Liver (tissue), 9 donors: ENCODE data around the gene NOP16. TPM values are rescaled to one million over a fixed set of nuclear protein-coding genes. Genes with fewer than 3 reads are reported as not detected.

Experiments
- DNase-seq: peaks from one replicate; pipeline ENCODE4 v3.0.0-alpha.2; 2017; ENCODE audit warnings: low spot score
- H3K27ac ChIP-seq, 2 donors: one replicate each; pipeline ENCODE4 v1.7.0; 2013; ENCODE audit warnings: inconsistent platforms in 2 of 2, low read length in 2 of 2, control low read depth in 1 of 2, low read depth in 1 of 2, mild to moderate bottlenecking in 1 of 2
- H3K27me3 ChIP-seq, 4 donors: one replicate each; pipeline versions ENCODE4 v1.6.1 to v1.7.0; 2013; ENCODE audit warnings: low read length in 3 of 4, inconsistent platforms in 1 of 4, mild to moderate bottlenecking in 1 of 4, moderate library complexity in 1 of 4; ENCODE audit not compliant: control insufficient read depth in 4 of 4, insufficient read depth in 4 of 4
- H3K36me3 ChIP-seq, 4 donors: one replicate each; pipeline versions ENCODE4 v1.6.1 to v1.7.0; 2013; ENCODE audit warnings: low read length in 3 of 4, mild to moderate bottlenecking in 3 of 4, low read depth in 1 of 4, moderate library complexity in 1 of 4; ENCODE audit not compliant: control insufficient read depth in 4 of 4, insufficient read depth in 3 of 4
- H3K4me1 ChIP-seq, 4 donors: one replicate each; pipeline versions ENCODE4 v1.6.1 to v1.7.0; 2013; ENCODE audit warnings: low read length in 3 of 4, mild to moderate bottlenecking in 3 of 4, moderate library complexity in 1 of 4; ENCODE audit not compliant: control insufficient read depth in 4 of 4, insufficient read depth in 4 of 4
- H3K4me3 ChIP-seq, 3 donors: one replicate each; pipeline versions ENCODE4 v1.6.1 to v1.7.0; 2013; ENCODE audit warnings: low read length in 3 of 3, control low read depth in 1 of 3, low read depth in 1 of 3, mild to moderate bottlenecking in 1 of 3
- H3K9ac ChIP-seq, 2 donors: one replicate each; pipeline ENCODE4 v1.7.0; 2013; ENCODE audit warnings: low read length in 2 of 2, mild to moderate bottlenecking in 2 of 2, moderate library complexity in 2 of 2, control low read depth in 1 of 2, low read depth in 1 of 2
- H3K9me3 ChIP-seq, 4 donors: one replicate each; pipeline versions ENCODE4 v1.6.1 to v1.7.0; 2013; ENCODE audit warnings: low read length in 3 of 4; ENCODE audit not compliant: control insufficient read depth in 4 of 4
- EGR1 ChIP-seq, 2 donors: IDR thresholded peaks; 2 replicates each; pipeline ENCODE4 v1.6.1; 2016 to 2018; ENCODE audit warnings: antibody characterized with exemption in 2 of 2, low read depth in 2 of 2
- FOXA1 ChIP-seq: IDR thresholded peaks from 2 replicates; pipeline ENCODE4 v1.6.1; 2016; ENCODE audit warnings: antibody characterized with exemption
- FOXA2 ChIP-seq: IDR thresholded peaks from 2 replicates; pipeline ENCODE4 v1.6.1; 2016; ENCODE audit warnings: antibody characterized with exemption
- GABPA ChIP-seq, 2 donors: IDR thresholded peaks in 1 of 2; conservative IDR thresholded peaks in 1 of 2; 2 replicates each; pipeline ENCODE4 v1.6.1; 2016; ENCODE audit warnings: antibody characterized with exemption in 2 of 2, mild to moderate bottlenecking in 1 of 2, moderate library complexity in 1 of 2
- HNF4A ChIP-seq, 2 donors: conservative IDR thresholded peaks; 2 replicates each; pipeline ENCODE4 v1.6.1; 2016; ENCODE audit warnings: antibody characterized with exemption in 2 of 2, mild to moderate bottlenecking in 2 of 2
- HNF4G ChIP-seq: IDR thresholded peaks from 2 replicates; pipeline ENCODE4 v1.6.1; 2016; ENCODE audit warnings: antibody characterized with exemption
- JUND ChIP-seq, 2 donors: IDR thresholded peaks; 2 replicates each; pipeline ENCODE4 v1.6.1; 2016; ENCODE audit warnings: antibody characterized with exemption in 2 of 2
- NR2F2 ChIP-seq: IDR thresholded peaks from 2 replicates; pipeline ENCODE4 v1.6.1; 2016; ENCODE audit warnings: antibody characterized with exemption
- RAD21 ChIP-seq, 2 donors: IDR thresholded peaks; 2 replicates each; pipeline ENCODE4 v1.6.1; 2016; ENCODE audit warnings: antibody characterized with exemption in 2 of 2, mild to moderate bottlenecking in 2 of 2
- RXRA ChIP-seq, 2 donors: IDR thresholded peaks; 2 replicates each; pipeline ENCODE4 v1.6.1; 2017 to 2018; ENCODE audit warnings: antibody characterized with exemption in 2 of 2, mild to moderate bottlenecking in 1 of 2
- SP1 ChIP-seq: IDR thresholded peaks from 2 replicates; pipeline ENCODE4 v1.6.1; 2018; ENCODE audit warnings: antibody characterized with exemption, mild to moderate bottlenecking
- TAF1 ChIP-seq: conservative IDR thresholded peaks from 2 replicates; pipeline ENCODE4 v1.6.1; 2016; ENCODE audit warnings: antibody characterized with exemption, mild to moderate bottlenecking
- YY1 ChIP-seq: IDR thresholded peaks from 2 replicates; pipeline ENCODE4 v1.6.1; 2016; ENCODE audit warnings: antibody characterized with exemption, mild to moderate bottlenecking
- WGBS: extraction: QIAGEN DNeasy Blood & Tissue Kit; methylation state at CpG from one replicate; pipeline ENCODE4 v1.1.7; 2013; 5-methylcytosine and 5-hydroxymethylcytosine counted together
- polyA plus RNA-seq, 2 donors: library from polyadenylated mRNA; stranded (reverse) in 1 of 2; unstranded in 1 of 2; fragments of 200-250 nt in 1 of 2; fragments of >200 nt in 1 of 2; fragmentation: Nextera tagmentation in 1 of 2; extraction: Ambion mirVana in 1 of 2; gene quantifications; one replicate each; pipeline versions ENCODE4 v1.2.1 to v1.2.3, GENCODE V29; 2013 to 2015
- total RNA-seq, 2 donors: library from RNA; depleted of rRNA; stranded (reverse); fragments of >200 nt; gene quantifications; one replicate each; pipeline ENCODE4 v1.2.3, GENCODE V29; 2014
- TF ChIP-seq, protein P1 (sequence below): IDR thresholded peaks from 2 replicates; pipeline ENCODE4 v1.6.1; 2016; ENCODE audit warnings: antibody characterized with exemption
- TF ChIP-seq, protein P2 (sequence below): IDR thresholded peaks from 2 replicates; pipeline ENCODE4 v1.6.1; 2016; ENCODE audit warnings: antibody characterized with exemption, mild to moderate bottlenecking
- TF ChIP-seq, protein P3 (sequence below): IDR thresholded peaks from 2 replicates; pipeline ENCODE4 v1.6.1; 2016; ENCODE audit warnings: antibody characterized with exemption
- TF ChIP-seq, protein P4 (sequence below): fragments of 150-350 bp; IDR thresholded peaks from 2 replicates; pipeline ENCODE4 v1.5.1; 2017; ENCODE audit warnings: improper control_type of control experiment, low read depth, low read length; ENCODE audit not compliant: missing input control
- TF ChIP-seq, protein P5 (sequence below): IDR thresholded peaks from 2 replicates; pipeline ENCODE4 v1.6.1; 2016; ENCODE audit warnings: antibody characterized with exemption
- donor health status: healthy.
- donor health status: healthy.
- donor health status: healthy.
- donor health status: healthy.
- donor health status: healthy.

Gene NOP16, protein sequence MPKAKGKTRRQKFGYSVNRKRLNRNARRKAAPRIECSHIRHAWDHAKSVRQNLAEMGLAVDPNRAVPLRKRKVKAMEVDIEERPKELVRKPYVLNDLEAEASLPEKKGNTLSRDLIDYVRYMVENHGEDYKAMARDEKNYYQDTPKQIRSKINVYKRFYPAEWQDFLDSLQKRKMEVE
- total RNA-seq, result 10 to 100 TPM in 1 of 2 donors, 1 to 10 TPM in 1; 6.1 to 11.1 TPM
- polyA plus RNA-seq, result 10 to 100 TPM; 23.3 to 41.2 TPM

DNA sequence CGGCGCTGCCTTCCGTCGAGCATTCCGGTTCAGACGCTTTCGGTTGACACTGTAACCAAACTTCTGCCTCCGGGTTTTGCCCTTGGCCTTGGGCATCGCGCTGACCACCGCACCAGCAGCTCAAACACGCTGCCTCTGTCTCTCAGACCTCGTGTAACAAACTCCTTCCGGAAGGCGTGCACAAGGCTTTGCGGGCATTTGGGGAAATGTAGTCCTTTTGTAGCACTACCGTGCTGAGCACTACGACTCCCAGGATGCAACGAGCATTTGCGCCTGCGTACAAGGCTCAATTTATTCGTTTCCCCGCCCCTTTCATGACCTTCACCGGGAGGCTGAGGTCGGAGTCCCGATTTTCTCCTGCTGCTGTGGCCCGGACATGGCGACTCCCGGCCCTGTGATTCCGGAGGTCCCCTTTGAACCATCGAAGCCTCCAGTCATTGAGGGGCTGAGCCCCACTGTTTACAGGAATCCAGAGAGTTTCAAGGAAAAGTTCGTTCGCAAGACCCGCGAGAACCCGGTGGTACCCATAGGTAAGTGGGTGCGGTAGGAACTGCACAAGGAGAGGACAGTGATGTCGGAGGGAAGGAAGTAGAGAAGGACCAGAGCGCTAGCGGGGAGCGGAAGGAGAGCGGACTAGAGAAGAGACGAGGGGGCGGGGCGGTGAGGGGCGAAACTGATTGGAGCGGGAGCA lies at the start of gene NOP16, which contains the start of gene HIGD2A:
Gene NOP16, minus strand, starts transcription at position 155 of the 691 bp plus-strand sequence. Its CDS starts 59 bp downstream, at position 96.
Gene HIGD2A, plus strand, starts transcription at position 308 of the 691 bp plus-strand sequence. Its CDS starts 69 bp downstream, at position 377.
- peaks cover 3 to 32% (median 17%) of the 10 kb centered on the region in 4 donors for H3K36me3 ChIP-seq
- peak within 1 kb of the TSS; percentile 89 to 90 for H3K9ac ChIP-seq
- WGBS, result under 1% methylated on average over 47 of the region's 47 CpGs
- peak within 1 kb of the TSS; percentile 90 to 94 for H3K27ac ChIP-seq
- DNase-seq, result peak; percentile 98
- no peaks in the 10 kb centered on the region for H3K27me3 ChIP-seq
- peak within 1 kb of the TSS; percentile 73 to 100 (median 88) for H3K4me3 ChIP-seq
- TF ChIP-seq NR2F2 (peak; percentile 85), RAD21 (IDR thresholded peaks at IDR 0.05) (no peak), TAF1 (peak; percentile 90), FOXA2 (peak; percentile 6), YY1 (peak; percentile 90), HNF4A (conservative IDR thresholded peaks at IDR 0.05) (peak; percentile 45 to 63), EGR1 (IDR thresholded peaks at IDR 0.05; ENCODE audit: low read depth in 2 of 2) (peak in 1 of 2 donors; percentile 62), JUND (IDR thresholded peaks at IDR 0.05) (peak in 1 of 2 donors; percentile 41), RXRA (IDR thresholded peaks at IDR 0.05) (peak; percentile 69 to 86), HNF4G (peak; percentile 15), SP1 (peak; percentile 88), FOXA1 (peak; percentile 13), GABPA (IDR thresholded peaks at IDR 0.05 in 1 of 2, conservative IDR thresholded peaks at IDR 0.05 in 1 of 2) (peak; percentile 89 to 95)
- TF ChIP-seq, protein P1, sequence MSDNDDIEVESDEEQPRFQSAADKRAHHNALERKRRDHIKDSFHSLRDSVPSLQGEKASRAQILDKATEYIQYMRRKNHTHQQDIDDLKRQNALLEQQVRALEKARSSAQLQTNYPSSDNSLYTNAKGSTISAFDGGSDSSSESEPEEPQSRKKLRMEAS, result peak; percentile 99
- TF ChIP-seq, protein P2, sequence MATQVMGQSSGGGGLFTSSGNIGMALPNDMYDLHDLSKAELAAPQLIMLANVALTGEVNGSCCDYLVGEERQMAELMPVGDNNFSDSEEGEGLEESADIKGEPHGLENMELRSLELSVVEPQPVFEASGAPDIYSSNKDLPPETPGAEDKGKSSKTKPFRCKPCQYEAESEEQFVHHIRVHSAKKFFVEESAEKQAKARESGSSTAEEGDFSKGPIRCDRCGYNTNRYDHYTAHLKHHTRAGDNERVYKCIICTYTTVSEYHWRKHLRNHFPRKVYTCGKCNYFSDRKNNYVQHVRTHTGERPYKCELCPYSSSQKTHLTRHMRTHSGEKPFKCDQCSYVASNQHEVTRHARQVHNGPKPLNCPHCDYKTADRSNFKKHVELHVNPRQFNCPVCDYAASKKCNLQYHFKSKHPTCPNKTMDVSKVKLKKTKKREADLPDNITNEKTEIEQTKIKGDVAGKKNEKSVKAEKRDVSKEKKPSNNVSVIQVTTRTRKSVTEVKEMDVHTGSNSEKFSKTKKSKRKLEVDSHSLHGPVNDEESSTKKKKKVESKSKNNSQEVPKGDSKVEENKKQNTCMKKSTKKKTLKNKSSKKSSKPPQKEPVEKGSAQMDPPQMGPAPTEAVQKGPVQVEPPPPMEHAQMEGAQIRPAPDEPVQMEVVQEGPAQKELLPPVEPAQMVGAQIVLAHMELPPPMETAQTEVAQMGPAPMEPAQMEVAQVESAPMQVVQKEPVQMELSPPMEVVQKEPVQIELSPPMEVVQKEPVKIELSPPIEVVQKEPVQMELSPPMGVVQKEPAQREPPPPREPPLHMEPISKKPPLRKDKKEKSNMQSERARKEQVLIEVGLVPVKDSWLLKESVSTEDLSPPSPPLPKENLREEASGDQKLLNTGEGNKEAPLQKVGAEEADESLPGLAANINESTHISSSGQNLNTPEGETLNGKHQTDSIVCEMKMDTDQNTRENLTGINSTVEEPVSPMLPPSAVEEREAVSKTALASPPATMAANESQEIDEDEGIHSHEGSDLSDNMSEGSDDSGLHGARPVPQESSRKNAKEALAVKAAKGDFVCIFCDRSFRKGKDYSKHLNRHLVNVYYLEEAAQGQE, result peak; percentile 93
- TF ChIP-seq, protein P3, sequence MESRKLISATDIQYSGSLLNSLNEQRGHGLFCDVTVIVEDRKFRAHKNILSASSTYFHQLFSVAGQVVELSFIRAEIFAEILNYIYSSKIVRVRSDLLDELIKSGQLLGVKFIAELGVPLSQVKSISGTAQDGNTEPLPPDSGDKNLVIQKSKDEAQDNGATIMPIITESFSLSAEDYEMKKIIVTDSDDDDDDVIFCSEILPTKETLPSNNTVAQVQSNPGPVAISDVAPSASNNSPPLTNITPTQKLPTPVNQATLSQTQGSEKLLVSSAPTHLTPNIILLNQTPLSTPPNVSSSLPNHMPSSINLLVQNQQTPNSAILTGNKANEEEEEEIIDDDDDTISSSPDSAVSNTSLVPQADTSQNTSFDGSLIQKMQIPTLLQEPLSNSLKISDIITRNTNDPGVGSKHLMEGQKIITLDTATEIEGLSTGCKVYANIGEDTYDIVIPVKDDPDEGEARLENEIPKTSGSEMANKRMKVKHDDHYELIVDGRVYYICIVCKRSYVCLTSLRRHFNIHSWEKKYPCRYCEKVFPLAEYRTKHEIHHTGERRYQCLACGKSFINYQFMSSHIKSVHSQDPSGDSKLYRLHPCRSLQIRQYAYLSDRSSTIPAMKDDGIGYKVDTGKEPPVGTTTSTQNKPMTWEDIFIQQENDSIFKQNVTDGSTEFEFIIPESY, result peak; percentile 98
- TF ChIP-seq, protein P4, sequence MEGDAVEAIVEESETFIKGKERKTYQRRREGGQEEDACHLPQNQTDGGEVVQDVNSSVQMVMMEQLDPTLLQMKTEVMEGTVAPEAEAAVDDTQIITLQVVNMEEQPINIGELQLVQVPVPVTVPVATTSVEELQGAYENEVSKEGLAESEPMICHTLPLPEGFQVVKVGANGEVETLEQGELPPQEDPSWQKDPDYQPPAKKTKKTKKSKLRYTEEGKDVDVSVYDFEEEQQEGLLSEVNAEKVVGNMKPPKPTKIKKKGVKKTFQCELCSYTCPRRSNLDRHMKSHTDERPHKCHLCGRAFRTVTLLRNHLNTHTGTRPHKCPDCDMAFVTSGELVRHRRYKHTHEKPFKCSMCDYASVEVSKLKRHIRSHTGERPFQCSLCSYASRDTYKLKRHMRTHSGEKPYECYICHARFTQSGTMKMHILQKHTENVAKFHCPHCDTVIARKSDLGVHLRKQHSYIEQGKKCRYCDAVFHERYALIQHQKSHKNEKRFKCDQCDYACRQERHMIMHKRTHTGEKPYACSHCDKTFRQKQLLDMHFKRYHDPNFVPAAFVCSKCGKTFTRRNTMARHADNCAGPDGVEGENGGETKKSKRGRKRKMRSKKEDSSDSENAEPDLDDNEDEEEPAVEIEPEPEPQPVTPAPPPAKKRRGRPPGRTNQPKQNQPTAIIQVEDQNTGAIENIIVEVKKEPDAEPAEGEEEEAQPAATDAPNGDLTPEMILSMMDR, result peak; percentile 2
- TF ChIP-seq, protein P5, sequence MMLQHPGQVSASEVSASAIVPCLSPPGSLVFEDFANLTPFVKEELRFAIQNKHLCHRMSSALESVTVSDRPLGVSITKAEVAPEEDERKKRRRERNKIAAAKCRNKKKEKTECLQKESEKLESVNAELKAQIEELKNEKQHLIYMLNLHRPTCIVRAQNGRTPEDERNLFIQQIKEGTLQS, result no peak
- peaks cover 5 to 26% (median 16%) of the 10 kb centered on the region in 4 donors for H3K4me1 ChIP-seq
- no peaks in the 10 kb centered on the region for H3K9me3 ChIP-seq
